GM08714 (cell line): ENCODE results near the gene TXNL1.

Source experiments
- H3K4me3 ChIP-seq: fragments of 200-500 bp; sonication (Bioruptor generic); 2 replicates; pipeline ENCODE4 v1.5.1; 2014; ENCODE audit warnings: mild to moderate bottlenecking, low read length, inconsistent platforms
- ZNF274 ChIP-seq: IDR thresholded peaks from 2 replicates; pipeline ENCODE4 v1.6.1; 2012; ENCODE audit warnings: mild to moderate bottlenecking, low read depth, low read length

The TXNL1 gene

GRCh38 chr18:56651771-56652092 lies 13.3 kb upstream of the TXNL1 start:
- H3K4me3 ChIP-seq: peak overlapping the region; percentile 94
- no peak for TF ChIP-seq ZNF274

GRCh38 chr18:56650944-56651770 lies 12.8 kb upstream of the TXNL1 start, which contains the start of gene WDR7:
TSS of gene WDR7 (plus strand) at chr18:56651359. CDS start at chr18:56672516, 21,157 bp downstream.
- no peak for TF ChIP-seq ZNF274
- peak within 1 kb of the TSS; percentile 94 for H3K4me3 ChIP-seq

GRCh38 chr18:56649996-56650395 lies 11.6 kb upstream of the TXNL1 start:
- H3K4me3 ChIP-seq: no peak overlapping the region
- TF ChIP-seq ZNF274: no peak

- TF ChIP-seq ZNF274: no peak
- no peak overlapping the region for H3K4me3 ChIP-seq
These were observed 9.8 kb upstream of the TXNL1 start for GRCh38 chr18:56647951-56648893.

- TF ChIP-seq ZNF274: no peak
- H3K4me3 ChIP-seq: no peak overlapping the region
These were observed 8.7 kb upstream of the TXNL1 start for GRCh38 chr18:56647071-56647470.

GRCh38 chr18:56645415-56646016 lies 7.1 kb upstream of the TXNL1 start:
- H3K4me3 ChIP-seq: no peak overlapping the region
- TF ChIP-seq ZNF274: no peak

- TF ChIP-seq ZNF274: no peak
- no peak overlapping the region for H3K4me3 ChIP-seq
These were observed 5.0 kb upstream of the TXNL1 start for GRCh38 chr18:56643381-56643780.

- no peak overlapping the region for H3K4me3 ChIP-seq
- no peak for TF ChIP-seq ZNF274
These were observed 3.4 kb upstream of the TXNL1 start for GRCh38 chr18:56641714-56642337.

GRCh38 chr18:56639571-56639970 lies 1.2 kb upstream of the TXNL1 start:
- TF ChIP-seq ZNF274: no peak
- no peak overlapping the region for H3K4me3 ChIP-seq

GRCh38 chr18:56639104-56639381 lies 651 bp upstream of the TXNL1 start:
- no peak for TF ChIP-seq ZNF274
- peak overlapping the region; percentile 76 for H3K4me3 ChIP-seq

- no peak for TF ChIP-seq ZNF274
- H3K4me3 ChIP-seq: peak overlapping the region; percentile 71
These were observed 621 bp downstream of the TXNL1 start for GRCh38 chr18:56637711-56638231.

GRCh38 chr18:56637176-56637575 lies 1.2 kb downstream of the TXNL1 start:
- peak overlapping the region; percentile 71 for H3K4me3 ChIP-seq
- no peak for TF ChIP-seq ZNF274

- TF ChIP-seq ZNF274: no peak
- H3K4me3 ChIP-seq: no peak overlapping the region
These were observed 3.4 kb downstream of the TXNL1 start for GRCh38 chr18:56635007-56635406.

GRCh38 chr18:56632070-56633022 lies 6.0 kb downstream of the TXNL1 start:
- no peak overlapping the region for H3K4me3 ChIP-seq
- no peak for TF ChIP-seq ZNF274
